NCI-H510A treated with DMSO at 0.1 percent for 48 hours (cell line): ENCODE data around the gene SLC39A10.
"Not testable (repeated sequence)": the region's sequence is repeated elsewhere in the genome, so short reads cannot be mapped to it uniquely, and the experiment has no call there.

Experiments
- DNase-seq: peaks from one replicate; lab custom pipeline; 2025; lab: John Stamatoyannopoulos, UW

SLC39A10 gene

GRCh38 chr2:195674491-195675221 lies 17.6 kb downstream of the SLC39A10 start:
- DNase-seq, result no peak

- DNase-seq, result no peak
These were observed 18.9 kb downstream of the SLC39A10 start for GRCh38 chr2:195675783-195676427.

DNA sequence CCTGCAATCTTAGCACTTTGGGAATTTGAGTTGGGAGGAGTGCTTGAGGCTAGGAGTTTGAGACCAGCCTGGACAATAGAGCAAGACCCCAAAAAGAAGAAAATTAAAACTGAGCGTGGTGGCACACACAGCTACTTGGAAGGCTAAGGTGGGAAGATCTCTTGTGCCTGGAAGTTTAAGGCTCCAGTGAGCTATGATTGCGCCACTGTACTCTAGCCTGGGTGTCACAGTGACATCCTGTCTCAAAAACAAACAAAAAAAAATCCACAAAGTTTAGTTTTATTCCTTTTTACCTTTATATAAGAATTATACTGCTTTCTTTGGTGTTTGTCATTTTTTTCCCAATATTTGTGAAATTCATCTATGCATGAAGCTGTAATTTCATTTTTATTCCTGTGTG lies 20.3 kb downstream of the SLC39A10 start:
- no peak for DNase-seq

DNA sequence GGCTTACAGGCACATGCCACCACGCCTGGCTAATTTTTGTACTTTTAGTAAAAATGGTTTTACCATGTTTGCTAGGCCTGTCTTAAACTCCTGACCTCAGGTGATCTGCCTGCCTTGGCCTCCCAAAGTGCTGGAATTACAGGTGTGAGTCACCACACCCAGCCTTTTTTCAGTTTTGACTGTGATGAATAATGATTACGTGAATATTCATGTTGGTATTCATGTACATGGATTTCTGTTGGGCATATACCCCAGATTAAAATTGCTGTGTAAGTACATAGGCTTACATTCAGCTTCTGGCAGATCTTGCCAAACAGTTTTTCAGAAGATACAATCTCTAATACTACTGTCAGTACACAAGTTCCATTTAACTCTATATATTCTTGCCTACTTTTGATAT lies 20.9 kb downstream of the SLC39A10 start:
- DNase-seq, result no peak

DNA sequence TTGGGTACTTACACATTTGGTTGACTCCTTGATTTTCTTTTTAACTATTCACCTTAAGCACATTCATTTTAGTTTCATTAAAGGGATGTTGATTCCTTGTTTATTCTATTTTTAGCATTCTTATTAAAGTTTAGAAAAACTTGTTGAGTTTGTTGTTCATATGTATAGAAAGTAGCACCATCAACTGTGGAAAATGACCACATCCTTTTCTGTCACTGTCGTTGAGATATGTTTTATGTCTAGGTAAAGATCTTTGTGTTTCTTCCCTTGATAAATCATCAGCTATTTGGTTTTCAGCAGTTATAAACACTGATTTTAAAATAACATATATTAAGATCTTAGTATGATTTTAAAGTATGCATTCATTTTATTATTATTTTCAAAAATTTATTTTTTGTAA lies 25.1 kb downstream of the SLC39A10 start:
- no peak for DNase-seq

DNA sequence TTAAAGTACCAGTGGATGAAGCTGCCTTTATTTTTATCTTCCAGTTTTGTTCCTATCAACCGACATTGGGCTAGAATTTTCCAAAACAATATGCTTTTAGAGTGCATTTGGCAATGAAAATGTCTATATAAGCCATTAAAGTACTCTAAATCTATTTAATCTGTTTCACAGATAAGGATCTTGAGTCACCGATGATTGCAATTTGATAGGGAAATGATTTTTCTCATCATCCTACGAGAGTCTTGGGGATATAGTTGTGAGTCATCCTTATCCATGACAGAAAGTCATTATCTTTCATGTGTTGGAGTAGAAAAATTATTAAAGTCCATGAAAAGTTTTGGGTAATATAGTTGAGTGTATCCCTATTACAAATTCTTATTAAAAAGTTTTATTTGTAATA lies 26.1 kb downstream of the SLC39A10 start:
- no peak for DNase-seq

DNA sequence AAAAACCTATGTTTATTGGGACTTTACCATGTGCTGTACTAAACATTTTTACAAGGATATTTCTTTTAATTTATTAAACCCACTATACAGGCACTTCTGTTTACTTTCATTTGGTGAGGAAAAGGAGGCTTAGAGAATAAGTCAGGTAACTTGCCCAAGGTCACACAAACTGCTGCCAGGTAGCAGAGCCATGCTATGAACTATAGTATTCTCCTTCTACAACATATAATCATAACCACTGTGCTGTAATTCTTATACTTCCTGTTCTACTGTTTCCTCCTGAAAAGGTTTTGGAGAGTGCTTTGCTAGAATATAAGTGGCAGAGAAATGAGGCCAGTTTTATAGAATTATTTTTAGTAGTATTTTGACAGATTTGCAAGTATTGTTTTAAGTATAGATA lies 29.5 kb downstream of the SLC39A10 start:
- DNase-seq, result no peak

DNA sequence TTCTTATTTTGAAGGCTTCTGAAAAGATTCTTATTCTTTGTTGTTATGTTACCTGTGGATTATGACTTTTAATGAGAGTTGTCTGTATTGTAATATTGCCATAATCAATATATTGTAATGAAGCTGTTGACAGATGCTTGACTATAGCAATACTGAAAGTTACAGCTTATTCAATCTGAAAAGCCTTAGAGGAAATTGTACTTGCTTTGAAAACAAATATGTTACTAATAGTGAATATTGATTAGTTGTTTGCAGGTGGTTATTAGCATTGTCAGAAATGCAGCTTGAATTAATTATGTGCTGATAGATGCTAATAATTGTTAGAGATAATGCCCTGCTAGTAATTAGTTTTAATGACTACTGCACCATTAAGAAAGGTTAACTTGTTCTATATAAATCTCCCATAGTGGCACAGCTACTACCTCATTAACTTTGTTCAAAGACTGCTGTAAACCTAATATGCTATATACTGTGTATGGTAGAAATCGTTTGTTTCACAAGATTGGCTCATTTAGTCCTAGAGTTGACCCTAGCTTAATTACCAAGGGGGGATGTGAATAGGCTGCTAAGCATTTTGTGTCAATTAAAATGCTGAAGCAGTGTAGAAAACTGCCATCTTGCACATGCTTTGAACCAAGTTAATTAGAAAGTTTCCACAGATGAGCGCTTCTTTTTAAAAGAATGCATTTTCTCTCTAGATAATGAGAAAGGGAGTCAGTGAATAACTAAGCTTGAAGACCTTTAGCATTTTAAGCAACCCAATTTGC lies 30.5 kb downstream of the SLC39A10 start:
- DNase-seq, result no peak

GRCh38 chr2:195692531-195692930 lies 35.5 kb downstream of the SLC39A10 start:
- not testable (repeated sequence) for DNase-seq

DNA sequence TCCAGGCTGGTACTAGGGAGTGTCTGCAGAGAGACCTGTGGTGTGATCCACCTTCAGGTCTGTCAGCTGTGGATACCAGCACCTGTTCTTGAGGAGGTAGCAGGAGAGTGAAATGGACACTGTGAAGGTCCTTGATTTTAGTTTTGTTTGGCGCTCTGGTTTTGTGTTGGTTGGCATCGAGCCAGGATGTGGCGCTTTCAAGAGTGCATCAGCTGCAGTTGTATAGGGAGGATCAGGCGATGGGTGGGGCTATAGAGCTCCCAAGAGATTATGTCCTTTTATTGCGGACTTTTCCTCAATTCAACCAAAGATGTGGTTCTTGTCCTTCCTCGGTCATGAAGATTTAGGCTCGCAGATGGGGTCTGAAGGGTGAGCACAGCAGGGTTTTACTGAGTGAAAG lies 37.5 kb downstream of the SLC39A10 start:
- DNase-seq, result peak; percentile 53

DNA sequence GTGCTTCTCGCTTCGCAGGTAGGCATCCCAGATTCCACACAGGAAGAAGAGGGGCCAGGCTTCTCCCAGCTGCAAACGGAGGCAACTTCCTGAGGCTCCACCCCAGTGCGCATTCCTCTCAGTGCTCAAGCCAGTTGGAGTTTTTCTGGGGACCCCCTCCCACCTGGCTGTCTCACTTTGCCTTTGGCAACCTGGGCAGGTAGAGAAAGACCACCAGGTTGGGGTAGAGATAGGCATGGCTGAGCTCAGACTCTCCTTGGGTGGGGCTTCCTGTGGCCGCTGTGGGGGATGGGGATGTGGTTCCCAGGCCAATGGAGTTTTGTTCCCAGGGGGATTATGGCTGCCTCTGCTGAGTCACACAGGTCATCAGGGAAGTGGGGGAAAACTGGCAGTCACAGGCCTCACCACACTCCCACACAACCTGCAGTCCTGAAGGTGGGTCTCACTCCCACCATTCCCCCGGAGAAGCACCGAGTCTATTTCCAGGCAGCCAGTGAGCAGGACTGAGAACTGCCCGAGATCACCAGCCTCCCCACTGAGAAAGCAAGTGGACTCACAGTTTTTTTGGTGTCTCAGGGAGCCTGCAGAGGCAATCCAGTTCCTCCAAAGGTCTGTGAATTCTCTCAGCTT lies 38.1 kb downstream of the SLC39A10 start:
- DNase-seq, result no peak

- DNase-seq, result no peak
These were observed 39.0 kb downstream of the SLC39A10 start for GRCh38 chr2:195696012-195696411.

GRCh38 chr2:195697681-195698220 lies 40.7 kb downstream of the SLC39A10 start:
- no peak for DNase-seq

DNA sequence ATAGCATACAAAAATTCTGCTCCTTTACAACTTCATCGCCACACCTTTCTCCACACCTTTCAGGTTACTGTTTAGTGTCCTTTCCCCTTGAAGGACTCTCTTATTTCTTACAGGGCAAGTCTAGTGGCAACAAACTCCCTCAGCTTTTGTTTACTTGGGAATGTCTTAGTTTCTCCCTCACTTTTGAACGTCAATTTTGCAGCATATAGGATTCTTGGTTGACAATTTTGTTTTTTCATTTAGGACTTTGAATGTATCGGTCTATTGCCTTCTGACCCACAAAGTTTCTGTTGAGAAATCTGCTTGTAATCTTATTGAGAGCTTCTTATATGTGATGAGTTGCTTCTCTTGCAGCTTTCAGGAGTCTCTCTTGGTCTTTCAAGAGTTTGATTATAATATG lies 43.5 kb downstream of the SLC39A10 start:
- no peak for DNase-seq

DNA sequence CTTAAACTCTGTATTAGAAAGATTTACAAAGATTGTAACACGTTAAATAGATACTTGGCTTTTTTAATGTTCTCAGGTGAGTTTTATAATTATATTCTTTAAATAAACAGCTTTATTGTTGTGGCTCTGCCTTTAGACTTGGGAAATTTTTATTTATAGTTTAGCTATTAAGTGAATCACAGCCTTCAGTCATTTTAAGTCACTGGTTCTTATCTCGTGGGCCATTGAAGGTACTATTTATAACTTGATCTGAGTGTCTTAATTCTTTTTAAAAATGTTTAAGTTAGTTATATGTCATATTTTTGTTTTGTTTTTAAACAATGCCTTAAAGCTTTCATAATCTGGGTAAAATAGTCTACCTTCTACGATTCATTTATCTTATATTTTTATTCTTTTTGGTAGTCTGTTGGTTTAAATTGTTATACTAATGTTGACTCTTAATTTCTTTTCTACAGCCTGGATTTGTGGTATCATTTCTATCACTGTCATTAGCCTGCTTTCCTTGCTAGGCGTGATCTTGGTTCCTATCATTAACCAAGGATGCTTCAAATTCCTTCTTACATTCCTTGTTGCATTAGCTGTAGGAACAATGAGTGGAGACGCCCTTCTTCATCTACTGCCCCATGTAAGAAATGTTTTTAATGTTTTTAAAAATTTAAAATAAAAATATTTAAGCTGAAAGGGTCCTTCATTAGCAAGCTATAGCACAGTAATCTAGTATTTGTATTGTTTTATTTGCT lies 49.3 kb downstream of the SLC39A10 start:
- no peak for DNase-seq

DNA sequence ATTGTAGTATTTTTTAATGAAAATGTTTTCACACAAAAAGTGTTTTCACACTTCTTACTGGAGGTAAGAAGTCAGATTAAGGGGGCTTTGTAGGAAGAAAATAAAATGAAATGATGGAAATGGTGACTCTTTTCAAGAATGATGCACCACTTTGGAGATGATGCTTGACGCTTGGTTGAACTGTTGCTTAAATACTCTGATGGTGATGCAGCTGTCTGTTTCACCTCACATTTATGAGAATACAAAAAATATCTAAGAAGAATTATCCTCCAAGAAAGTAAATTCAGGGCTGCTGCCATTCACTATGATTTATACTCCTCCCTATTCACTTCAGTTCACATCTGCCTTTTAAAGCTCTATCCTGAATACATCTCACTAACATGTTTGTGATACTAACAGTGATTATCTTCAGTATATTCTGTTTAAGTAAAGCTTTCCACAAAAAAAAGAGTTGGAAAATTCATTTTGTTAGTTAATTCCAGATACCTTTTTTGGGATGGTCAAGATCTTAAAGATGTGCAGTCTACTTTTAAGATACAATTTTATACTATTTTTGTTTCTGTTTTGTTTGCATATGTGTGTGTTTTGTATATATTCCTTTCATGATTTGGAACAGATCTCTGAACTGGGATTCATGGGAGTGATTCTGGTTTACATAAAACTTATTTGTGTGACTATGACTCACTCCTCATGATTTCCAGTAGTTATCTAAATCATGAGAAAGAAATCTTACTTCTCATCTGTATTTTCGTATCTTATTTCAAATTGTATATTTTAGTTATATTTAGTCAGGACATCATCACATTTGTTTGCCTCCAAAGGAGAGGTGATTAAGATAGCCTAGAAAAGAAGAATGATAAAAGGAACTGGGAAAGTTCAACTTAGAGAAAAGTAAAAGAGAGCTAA lies 53.1 kb downstream of the SLC39A10 start:
- no peak for DNase-seq

DNA sequence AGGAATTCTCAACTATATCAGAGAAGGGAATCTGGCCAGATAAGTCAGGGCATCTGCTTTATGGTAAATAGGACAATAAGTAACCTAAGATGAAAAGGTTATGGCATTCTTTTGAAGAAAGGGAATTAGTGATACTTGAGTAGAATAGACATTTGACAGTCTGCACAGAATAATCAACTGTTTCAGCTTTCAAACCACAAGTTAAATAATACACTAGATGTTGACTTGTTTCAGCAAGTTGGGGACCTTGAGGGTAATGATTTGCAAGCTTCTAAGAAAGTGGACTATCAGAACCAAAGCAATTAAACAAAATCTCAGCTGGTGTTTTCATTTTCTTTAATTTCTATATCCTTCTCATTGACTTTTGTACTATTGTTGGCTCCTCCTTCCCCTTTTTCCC lies 54.5 kb downstream of the SLC39A10 start:
- no peak for DNase-seq

DNA sequence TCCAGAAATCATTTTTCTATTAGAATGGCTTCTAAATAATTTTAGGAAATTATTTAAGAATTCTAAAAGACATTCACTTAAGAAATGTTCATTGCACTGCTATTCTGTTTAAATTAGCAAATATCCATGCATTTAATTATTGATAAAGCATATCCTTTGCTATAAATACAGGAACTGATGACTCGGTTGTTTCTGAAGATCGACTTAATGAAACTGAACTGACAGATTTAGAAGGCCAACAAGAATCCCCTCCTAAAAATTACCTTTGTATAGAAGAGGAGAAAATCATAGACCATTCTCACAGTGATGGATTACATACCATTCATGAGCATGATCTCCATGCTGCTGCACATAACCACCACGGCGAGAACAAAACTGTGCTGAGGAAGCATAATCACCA lies 59.4 kb downstream of the SLC39A10 start:
- DNase-seq, result no peak

GRCh38 chr2:195721042-195721441 lies 64.0 kb downstream of the SLC39A10 start:
- DNase-seq, result no peak

DNA sequence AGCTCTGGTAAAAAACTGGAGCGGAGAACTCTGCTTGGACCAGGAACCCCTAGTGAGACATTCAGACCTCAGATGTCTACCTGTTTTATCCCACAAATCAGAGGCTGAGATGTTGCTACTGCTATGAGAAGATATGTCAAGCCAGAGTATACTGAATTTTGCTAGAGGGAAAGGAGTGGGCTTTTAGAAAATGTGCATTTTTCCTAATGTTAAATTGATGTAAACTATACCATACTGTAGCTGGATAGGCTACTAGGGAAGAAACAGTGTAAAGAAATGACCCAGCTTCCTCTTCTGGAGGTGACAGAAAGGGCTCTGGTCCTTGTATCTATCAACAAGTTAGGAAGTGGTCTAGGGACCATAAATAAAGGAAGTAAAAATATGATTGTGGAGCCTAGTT lies 65.0 kb downstream of the SLC39A10 start:
- DNase-seq, result no peak

GRCh38 chr2:195727106-195727505 lies 70.1 kb downstream of the SLC39A10 start:
- DNase-seq, result no peak
